Activated CD4-positive, alpha-beta T cell treated with anti-CD3 and anti-CD28 coated beads for 36 hours (primary cell): Measurements from ENCODE around the gene ADH1B. TPM values are rescaled to one million over a fixed set of nuclear protein-coding genes. Genes with fewer than 3 reads are reported as not detected.
"Not testable (repeated sequence)": the region's sequence is repeated elsewhere in the genome, so short reads cannot be mapped to it uniquely, and the experiment has no call there.

Source experiments
- ATAC-seq: fragments of 200-7000 bp; cut with Tn5 transposase; one replicate; pipeline ENCODE4 v1.10.0; 2021; ENCODE audit warnings: mild to moderate bottlenecking, moderate library complexity
- CTCF ChIA-PET: fragments of 350-600 bp; sonication (Branson Sonifier 250); formaldehyde crosslinking; loops from one replicate; lab custom pipeline; 2021; ENCODE audit warnings: antibody characterized with exemption; lab: Charles Lee
- POLR2A ChIA-PET: fragments of 350-600 bp; sonication (Branson Sonifier 250); formaldehyde crosslinking; loops from one replicate; lab custom pipeline; 2021; ENCODE audit warnings: antibody characterized with exemption, inconsistent platforms; lab: Charles Lee
- DNase-seq: peaks from one replicate; pipeline ENCODE4 v3.0.0-alpha.2; 2020
- H3K27ac Mint-ChIP-seq: one replicate; pipeline ENCODE4 v1.8.0; 2021; ENCODE audit warnings: mixed read lengths
- H3K27me3 Mint-ChIP-seq: one replicate; pipeline ENCODE4 v1.8.0; 2021; ENCODE audit warnings: mixed read lengths
- H3K36me3 Mint-ChIP-seq: one replicate; pipeline ENCODE4 v1.8.0; 2021; ENCODE audit warnings: low read depth, mixed read lengths
- H3K4me1 Mint-ChIP-seq: one replicate; pipeline ENCODE4 v1.8.0; 2021; ENCODE audit warnings: mixed read lengths
- H3K4me3 Mint-ChIP-seq: one replicate; pipeline ENCODE4 v1.8.0; 2021; ENCODE audit warnings: mild to moderate bottlenecking, moderate library complexity, mixed read lengths
- H3K9me3 Mint-ChIP-seq: one replicate; pipeline ENCODE4 v1.8.0; 2021; ENCODE audit warnings: low read depth, mixed read lengths
- intact Hi-C, 2 experiments: fragments of 100-400 bp; cut with DNase I in 1 of 2; cut with micrococcal nuclease in 1 of 2; formaldehyde crosslinking; loops; one replicate each; pipeline versions ENCODE4 v1.14.2 to v1.15.1; 2022 to 2024; cut with DNase I, micrococcal nuclease
- total RNA-seq, 2 experiments: library from RNA; stranded (reverse); gene quantifications; one replicate each; pipeline ENCODE4 v1.2.3, GENCODE V29; 2021

The ADH1B gene
- total RNA-seq, 2 experiments from 2014 or later, result not detected

DNA sequence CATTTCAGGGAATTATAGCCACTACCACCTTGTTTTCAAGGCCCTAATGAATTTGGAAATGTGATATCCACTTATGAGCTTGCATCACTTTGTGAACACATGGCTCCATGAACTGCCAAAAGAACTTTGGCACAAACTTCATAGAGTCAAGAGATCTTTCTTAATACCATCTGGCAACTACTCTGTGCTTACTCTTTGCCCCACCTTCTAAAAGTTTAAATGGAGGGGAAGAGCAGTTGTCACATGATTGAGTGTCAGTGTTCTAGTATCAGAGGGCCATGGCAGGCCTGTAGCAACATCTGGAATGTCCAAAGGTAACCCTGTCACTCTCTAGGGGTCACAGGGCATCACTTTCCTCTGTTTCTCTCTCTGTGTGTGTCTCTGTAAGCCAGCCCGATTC lies 2.6 kb upstream of the ADH1B start:
- ChIA-PET CTCF (interaction anchor here (0.6 kb wide), 1 partner anchor 58 kb away, joined by 3 read pairs; no protein-coding TSS in a partner anchor), POLR2A (no interaction called here)
- DNase-seq (no peak), ATAC-seq (no peak)
- no peaks in the 10 kb centered on the region for H3K9me3 Mint-ChIP-seq
- intact Hi-C loops, result no loop called here
- no peaks in the 10 kb centered on the region for H3K4me1 Mint-ChIP-seq
- no peak overlapping the region for H3K27ac Mint-ChIP-seq
- no peak overlapping the region for H3K4me3 Mint-ChIP-seq
- peaks cover 2% of the 10 kb centered on the region for H3K27me3 Mint-ChIP-seq
- no peaks in the 10 kb centered on the region for H3K36me3 Mint-ChIP-seq

DNA sequence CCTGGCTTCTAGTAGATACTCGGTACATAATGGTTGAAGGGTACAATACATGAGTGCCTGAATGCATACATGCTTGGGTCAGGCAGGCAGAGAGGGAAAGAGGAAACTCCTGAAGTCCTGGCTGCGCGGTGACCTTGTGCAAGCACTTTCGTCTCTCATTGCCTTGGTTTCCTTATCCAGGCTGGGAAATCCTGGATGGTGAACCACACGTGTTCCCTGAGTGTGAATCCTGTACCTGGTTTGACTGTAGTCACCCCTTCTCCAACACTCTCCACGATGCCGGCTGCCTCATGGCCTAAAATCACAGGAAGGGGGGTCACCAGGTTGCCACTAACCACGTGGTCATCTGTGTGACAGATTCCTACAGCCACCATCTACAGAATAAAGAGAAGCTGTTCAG lies 3.4 kb downstream of the ADH1B start:
- DNase-seq, CTCF ChIA-PET, POLR2A ChIA-PET, H3K4me1 Mint-ChIP-seq, H3K36me3 Mint-ChIP-seq, intact Hi-C loops, H3K4me3 Mint-ChIP-seq, H3K9me3 Mint-ChIP-seq, H3K27ac Mint-ChIP-seq, H3K27me3 Mint-ChIP-seq, ATAC-seq: not testable (repeated sequence)

GRCh38 chr4:99317354-99317753 lies 3.8 kb downstream of the ADH1B start:
- ATAC-seq (no peak), DNase-seq (no peak)
- Mint-ChIP-seq H3K9me3 (no peaks in the 10 kb centered on the region), H3K36me3 (no peaks in the 10 kb centered on the region), H3K4me3 (no peak overlapping the region), H3K4me1 (no peaks in the 10 kb centered on the region), H3K27ac (no peak overlapping the region), H3K27me3 (peaks cover 7% of the 10 kb centered on the region)
- ChIA-PET POLR2A (no interaction called here), CTCF (no interaction called here)
- intact Hi-C loops, result no loop called here

DNA sequence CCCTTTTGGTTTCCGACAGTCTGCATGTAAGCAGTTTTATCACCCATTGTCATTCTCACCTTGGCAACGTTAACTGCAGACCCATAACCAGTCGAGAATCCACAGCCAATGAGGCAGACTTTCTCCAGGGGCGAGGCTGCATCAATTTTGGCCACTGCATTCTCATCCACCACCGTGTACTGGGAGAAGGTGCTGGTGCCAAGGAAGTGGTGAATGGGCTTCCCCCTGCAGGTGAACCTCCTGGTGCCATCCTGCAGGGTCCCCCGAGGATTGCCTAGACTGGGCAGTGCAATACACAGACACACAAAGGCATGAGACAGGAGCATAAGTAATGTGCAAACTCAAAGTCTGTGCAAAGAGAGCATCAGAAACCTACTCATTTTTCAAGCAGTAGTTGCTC lies 5.4 kb downstream of the ADH1B start:
- CTCF ChIA-PET, result no interaction called here
- Mint-ChIP-seq H3K27me3 (peaks cover 7% of the 10 kb centered on the region), H3K4me1 (no peaks in the 10 kb centered on the region), H3K36me3 (no peaks in the 10 kb centered on the region), H3K9me3 (no peaks in the 10 kb centered on the region), H3K27ac (no peak overlapping the region), H3K4me3 (no peak overlapping the region)
- DNase-seq, result no peak
- intact Hi-C loops, result no loop called here
- ATAC-seq, result no peak
- POLR2A ChIA-PET, result no interaction called here

DNA sequence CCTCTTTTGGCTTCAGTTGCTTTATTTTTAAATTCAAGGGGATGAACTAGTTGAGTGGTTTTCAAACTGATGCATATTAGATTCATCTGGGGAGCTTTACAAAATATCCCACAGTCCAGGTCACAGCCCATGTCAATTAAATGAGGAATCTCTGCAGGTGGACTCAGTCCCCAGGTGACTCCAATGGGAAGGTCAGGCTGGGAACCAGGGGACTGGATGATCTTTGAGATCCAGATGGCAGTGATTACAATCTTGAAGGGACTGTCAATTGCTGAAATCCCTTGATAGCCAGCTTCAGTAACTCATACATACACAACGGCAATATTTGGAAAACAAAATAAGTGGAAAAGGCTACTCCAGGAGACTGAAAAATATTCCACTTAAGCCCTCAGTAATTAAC lies 7.0 kb downstream of the ADH1B start:
- H3K4me1 Mint-ChIP-seq, result no peaks in the 10 kb centered on the region
- H3K36me3 Mint-ChIP-seq, result no peaks in the 10 kb centered on the region
- CTCF ChIA-PET, result no interaction called here
- no peaks in the 10 kb centered on the region for H3K9me3 Mint-ChIP-seq
- no peak overlapping the region for H3K27ac Mint-ChIP-seq
- POLR2A ChIA-PET, result no interaction called here
- H3K4me3 Mint-ChIP-seq, result no peak overlapping the region
- intact Hi-C loops, result no loop called here
- DNase-seq, result no peak
- ATAC-seq, result no peak
- peaks cover 10% of the 10 kb centered on the region for H3K27me3 Mint-ChIP-seq

DNA sequence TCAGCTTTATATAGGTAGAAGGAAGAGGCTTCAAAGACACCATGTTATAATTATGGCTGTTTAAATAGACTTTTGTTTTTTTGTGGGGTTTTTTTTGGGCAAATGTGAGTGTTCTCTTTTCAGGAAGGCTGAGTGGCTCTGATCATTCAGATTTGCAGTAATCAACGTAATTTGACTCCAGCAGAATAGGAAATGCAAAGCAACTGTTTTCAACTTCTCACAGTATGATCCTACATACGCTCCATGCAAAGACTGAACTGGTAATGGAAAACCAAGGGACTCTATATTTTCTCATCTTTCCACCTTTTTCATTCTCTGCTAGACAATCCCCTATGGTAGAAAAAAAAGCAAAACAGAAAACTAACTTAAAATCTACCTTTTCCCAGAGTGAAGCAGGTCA lies 10.8 kb downstream of the ADH1B start:
- intact Hi-C loops, result no loop called here
- DNase-seq (no peak), ATAC-seq (no peak)
- H3K27ac Mint-ChIP-seq, result no peak overlapping the region
- no peaks in the 10 kb centered on the region for H3K9me3 Mint-ChIP-seq
- POLR2A ChIA-PET, result no interaction called here
- H3K4me1 Mint-ChIP-seq, result no peaks in the 10 kb centered on the region
- no peak overlapping the region for H3K4me3 Mint-ChIP-seq
- H3K36me3 Mint-ChIP-seq, result no peaks in the 10 kb centered on the region
- CTCF ChIA-PET, result no interaction called here
- H3K27me3 Mint-ChIP-seq, result peaks cover 13% of the 10 kb centered on the region

DNA sequence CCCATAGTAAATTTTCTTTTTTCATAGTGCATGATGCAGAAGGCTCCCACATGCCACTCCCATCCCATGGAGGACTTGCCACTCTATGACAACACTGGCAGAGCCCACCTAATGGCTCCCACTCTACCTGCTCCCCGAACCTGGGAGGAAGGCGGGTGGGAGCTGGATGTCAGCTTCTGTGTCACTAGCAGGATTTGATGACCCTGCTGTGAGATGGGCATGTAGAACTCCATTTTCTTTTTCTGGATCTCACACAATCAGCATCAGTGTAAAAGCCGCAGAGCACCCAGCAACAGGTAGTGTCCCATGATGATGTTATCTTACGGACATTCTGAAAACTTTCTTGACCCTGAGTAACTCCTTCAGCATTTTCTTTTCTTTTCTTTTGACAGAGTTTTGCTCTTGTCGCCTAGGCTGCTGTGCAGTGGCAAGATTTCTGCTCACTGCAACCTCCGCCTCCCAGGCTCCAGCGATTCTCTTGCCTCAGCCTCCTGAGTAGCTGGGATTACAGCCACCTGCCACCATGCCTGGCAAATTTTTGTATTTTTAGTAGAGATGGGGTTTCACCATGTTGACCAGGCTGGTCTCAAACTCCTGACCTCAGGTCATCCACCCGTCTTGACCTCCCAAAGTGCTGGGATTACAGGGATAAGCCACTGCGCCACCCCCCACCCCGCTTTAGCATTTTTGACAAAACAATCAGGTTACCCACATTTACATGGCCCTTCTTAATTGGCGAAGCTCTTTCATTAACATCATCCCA lies 15.4 kb downstream of the ADH1B start:
- ATAC-seq (no peak), DNase-seq (no peak)
- peaks cover 13% of the 10 kb centered on the region for H3K27me3 Mint-ChIP-seq
- intact Hi-C loops, result no loop called here
- H3K27ac Mint-ChIP-seq, result no peak overlapping the region
- H3K9me3 Mint-ChIP-seq, result peaks cover 2% of the 10 kb centered on the region
- ChIA-PET CTCF (no interaction called here), POLR2A (no interaction called here)
- no peak overlapping the region for H3K4me3 Mint-ChIP-seq
- no peaks in the 10 kb centered on the region for H3K36me3 Mint-ChIP-seq
- no peaks in the 10 kb centered on the region for H3K4me1 Mint-ChIP-seq

DNA sequence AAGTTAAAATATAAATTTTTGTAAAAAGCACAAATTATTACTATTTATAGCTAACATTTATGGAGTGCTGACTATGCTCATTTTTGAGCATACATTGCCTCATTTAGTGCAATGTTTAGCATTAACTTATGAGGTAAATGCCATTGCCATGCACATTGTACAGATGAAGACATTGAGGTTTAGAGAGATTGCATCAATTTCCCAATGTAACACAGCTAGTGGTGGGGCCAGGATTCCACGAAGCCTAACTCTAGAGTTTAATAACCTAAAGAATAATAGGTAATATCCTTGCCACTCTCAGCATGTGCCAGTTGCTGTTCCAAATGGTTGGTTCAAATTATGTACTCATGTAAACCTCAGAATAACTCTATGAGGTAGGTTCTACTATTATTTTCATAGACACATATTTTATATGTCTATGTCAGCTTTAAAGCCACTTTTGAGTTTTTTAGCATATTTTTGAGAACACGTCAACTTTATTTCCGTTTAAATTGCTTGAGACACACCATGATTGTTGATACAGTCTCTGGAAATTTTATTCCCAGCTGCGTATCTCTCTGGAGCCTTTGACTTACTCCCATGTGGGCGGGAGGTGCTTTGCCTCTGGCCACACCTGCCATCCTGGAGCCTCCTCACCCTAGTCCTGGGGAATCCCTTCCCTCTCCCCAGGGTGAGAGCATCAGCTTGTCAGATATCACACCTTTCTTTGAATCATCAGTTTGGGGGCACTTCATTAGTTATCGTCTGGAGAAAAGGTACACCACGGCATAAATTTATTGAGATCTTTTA lies 19.6 kb downstream of the ADH1B start:
- Mint-ChIP-seq H3K36me3 (no peaks in the 10 kb centered on the region), H3K4me1 (no peaks in the 10 kb centered on the region), H3K4me3 (no peak overlapping the region), H3K27me3 (peaks cover 3% of the 10 kb centered on the region), H3K27ac (no peak overlapping the region), H3K9me3 (peaks cover 21% of the 10 kb centered on the region)
- ATAC-seq (no peak), DNase-seq (no peak)
- intact Hi-C loops, result no loop called here
- CTCF ChIA-PET, result interaction anchor here (0.6 to 0.7 kb wide), 2 partner anchors 623 to 698 kb away, joined by 3 to 4 read pairs; no protein-coding TSS in a partner anchor
- POLR2A ChIA-PET, result no interaction called here

GRCh38 chr4:99300934-99301333 lies 20.3 kb downstream of the ADH1B start:
- POLR2A ChIA-PET, result no interaction called here
- no peak for DNase-seq

DNA sequence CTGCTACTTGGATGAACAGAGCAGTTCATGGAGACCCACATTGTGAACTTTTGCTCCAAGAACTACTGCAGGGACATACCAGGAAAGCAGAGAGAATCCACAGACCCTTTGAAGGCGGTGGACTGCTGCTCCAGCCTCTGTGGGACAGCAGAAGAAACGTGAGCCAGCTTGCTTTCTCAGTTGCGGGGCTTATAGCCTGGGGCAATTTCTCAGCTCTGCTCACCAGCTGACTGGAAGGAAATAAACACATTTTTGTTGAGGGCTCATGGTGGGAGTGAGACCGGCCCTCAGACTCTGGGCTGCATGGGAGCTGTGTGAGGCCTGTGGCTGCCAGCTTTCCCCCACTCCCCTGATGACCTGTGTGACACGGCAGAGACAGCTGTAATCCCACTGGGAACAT lies 27.8 kb downstream of the ADH1B start:
- intact Hi-C loops, result no loop called here
- Mint-ChIP-seq H3K36me3 (no peaks in the 10 kb centered on the region), H3K27me3 (no peaks in the 10 kb centered on the region), H3K4me3 (no peak overlapping the region), H3K9me3 (peaks cover 24% of the 10 kb centered on the region), H3K4me1 (no peaks in the 10 kb centered on the region), H3K27ac (no peak overlapping the region)
- ChIA-PET CTCF (no interaction called here), POLR2A (no interaction called here)
- no peak for ATAC-seq
- DNase-seq, result no peak

More at GRCh38 chr4:99300934-99301333, 20.3 kb downstream of the ADH1B start:
- Mint-ChIP-seq H3K9me3 (peaks cover 23% of the 10 kb centered on the region), H3K27me3 (peaks cover 2% of the 10 kb centered on the region), H3K36me3 (no peaks in the 10 kb centered on the region), H3K27ac (no peak overlapping the region), H3K4me1 (no peaks in the 10 kb centered on the region), H3K4me3 (no peak overlapping the region)
- intact Hi-C loops, result no loop called here
- no peak for ATAC-seq
- CTCF ChIA-PET, result interaction anchor here (0.7 kb wide), 1 partner anchor 622 kb away, joined by 4 read pairs; no protein-coding TSS in a partner anchor

GRCh38 chr4:99290848-99291786 lies 30.1 kb downstream of the ADH1B start, which contains the start of gene ADH1A:
Gene ADH1A, minus strand, starts transcription at chr4:99290985. Its CDS starts 71 bp downstream, at chr4:99290914.
- Mint-ChIP-seq H3K4me3 (no peak within 1 kb of the TSS), H3K36me3 (no peaks in the 10 kb centered on the region), H3K27me3 (no peaks in the 10 kb centered on the region), H3K9me3 (peaks cover 10% of the 10 kb centered on the region), H3K4me1 (no peaks in the 10 kb centered on the region), H3K27ac (no peak within 1 kb of the TSS)
- DNase-seq (no peak), ATAC-seq (no peak)
- ChIA-PET CTCF (no interaction called here), POLR2A (no interaction called here)
- intact Hi-C loops, result no loop called here
